ENCODE data around the gene DDX59. TPM values are rescaled to one million over a fixed set of nuclear protein-coding genes. Genes with fewer than 3 reads are reported as not detected.

Gene DDX59
- total RNA-seq, 1 donor from 2014 or later, result 7.6 TPM

DNA sequence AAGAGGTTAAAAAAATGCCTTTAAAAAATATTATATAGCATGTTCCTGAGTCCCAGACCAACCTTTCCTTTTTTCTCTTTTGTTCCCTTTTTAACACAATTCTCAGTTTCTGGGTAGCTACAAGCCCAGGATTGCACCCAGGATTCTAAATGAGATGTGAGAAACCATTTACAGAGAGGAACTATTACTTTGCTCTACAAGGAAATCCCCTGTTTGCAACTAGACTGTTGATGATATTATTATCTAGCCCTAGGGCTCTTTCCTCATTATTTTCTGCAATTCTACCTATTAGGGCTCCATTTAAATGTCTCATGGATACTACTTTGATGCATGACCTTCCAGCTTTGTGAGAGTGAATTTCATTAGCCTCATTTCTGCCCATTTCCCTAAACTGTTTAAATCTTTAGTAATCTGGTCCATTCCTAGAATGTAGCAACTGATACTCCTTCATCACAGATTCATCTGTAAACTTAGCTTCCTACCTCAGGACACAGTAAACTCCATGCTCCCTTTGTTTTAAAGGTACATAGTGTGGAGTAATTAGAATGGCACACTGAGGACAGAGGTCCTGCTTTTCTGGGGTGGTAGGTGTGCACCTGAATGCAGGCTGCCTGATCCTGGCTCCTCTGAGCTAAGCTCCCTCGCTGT lies 42.0 kb downstream of the DDX59 start:
- TF ChIP-seq, protein P1, sequence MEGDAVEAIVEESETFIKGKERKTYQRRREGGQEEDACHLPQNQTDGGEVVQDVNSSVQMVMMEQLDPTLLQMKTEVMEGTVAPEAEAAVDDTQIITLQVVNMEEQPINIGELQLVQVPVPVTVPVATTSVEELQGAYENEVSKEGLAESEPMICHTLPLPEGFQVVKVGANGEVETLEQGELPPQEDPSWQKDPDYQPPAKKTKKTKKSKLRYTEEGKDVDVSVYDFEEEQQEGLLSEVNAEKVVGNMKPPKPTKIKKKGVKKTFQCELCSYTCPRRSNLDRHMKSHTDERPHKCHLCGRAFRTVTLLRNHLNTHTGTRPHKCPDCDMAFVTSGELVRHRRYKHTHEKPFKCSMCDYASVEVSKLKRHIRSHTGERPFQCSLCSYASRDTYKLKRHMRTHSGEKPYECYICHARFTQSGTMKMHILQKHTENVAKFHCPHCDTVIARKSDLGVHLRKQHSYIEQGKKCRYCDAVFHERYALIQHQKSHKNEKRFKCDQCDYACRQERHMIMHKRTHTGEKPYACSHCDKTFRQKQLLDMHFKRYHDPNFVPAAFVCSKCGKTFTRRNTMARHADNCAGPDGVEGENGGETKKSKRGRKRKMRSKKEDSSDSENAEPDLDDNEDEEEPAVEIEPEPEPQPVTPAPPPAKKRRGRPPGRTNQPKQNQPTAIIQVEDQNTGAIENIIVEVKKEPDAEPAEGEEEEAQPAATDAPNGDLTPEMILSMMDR (IDR thresholded peaks at IDR 0.05), result no peak
- Histone ChIP-seq H3K36me3 (no peaks in the 10 kb centered on the region), H3K27ac (no peak overlapping the region), H3K27me3 (no peaks in the 10 kb centered on the region), H3K9me3 (no peaks in the 10 kb centered on the region), H3K4me3 (no peak overlapping the region), H3K4me1 (no peaks in the 10 kb centered on the region)
- DNase-seq (ENCODE audit: low spot score in 2 of 2), result no peak
- intact Hi-C loops (cut with DNase I), result no loop called here

DNA sequence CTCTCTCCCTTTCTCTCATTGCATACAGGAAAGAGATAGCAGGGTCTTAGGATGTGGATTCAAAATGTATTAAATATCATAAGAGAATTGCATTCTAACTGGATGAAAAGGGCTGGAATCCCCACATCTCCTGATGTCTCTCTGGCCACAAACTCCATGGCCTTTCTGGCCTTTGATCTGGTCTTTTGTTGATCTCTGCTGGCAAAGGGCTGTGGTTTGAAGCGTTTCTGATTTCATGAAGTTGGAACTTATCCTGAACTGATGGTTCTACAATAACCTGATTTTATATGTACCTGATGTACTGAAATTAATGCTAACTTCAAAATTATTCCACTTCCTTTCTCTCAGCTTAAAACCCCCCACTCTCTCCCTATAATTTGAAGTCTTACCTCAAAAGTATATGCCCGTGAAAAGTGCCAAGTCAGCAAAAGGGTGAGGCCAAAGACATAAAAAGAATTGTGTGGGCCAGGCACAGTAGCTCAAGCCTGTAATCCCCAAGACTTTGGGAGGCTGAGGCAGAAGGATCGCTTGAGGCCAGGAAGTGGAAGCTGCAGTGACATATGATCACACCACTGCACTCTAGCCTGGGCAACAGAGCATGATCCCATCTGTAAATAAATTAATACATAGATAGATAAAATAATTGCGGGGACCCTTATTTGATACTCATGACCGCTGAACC lies 42.7 kb downstream of the DDX59 start:
- no peak overlapping the region for H3K4me3 ChIP-seq
- intact Hi-C loops (cut with DNase I), result no loop called here
- no peaks in the 10 kb centered on the region for H3K4me1 ChIP-seq
- no peaks in the 10 kb centered on the region for H3K36me3 ChIP-seq
- no peak for DNase-seq (ENCODE audit: low spot score in 2 of 2)
- TF ChIP-seq, protein P1 (IDR thresholded peaks at IDR 0.05), result no peak
- H3K9me3 ChIP-seq, result no peaks in the 10 kb centered on the region
- H3K27ac ChIP-seq, result no peak overlapping the region
- no peaks in the 10 kb centered on the region for H3K27me3 ChIP-seq

DNA sequence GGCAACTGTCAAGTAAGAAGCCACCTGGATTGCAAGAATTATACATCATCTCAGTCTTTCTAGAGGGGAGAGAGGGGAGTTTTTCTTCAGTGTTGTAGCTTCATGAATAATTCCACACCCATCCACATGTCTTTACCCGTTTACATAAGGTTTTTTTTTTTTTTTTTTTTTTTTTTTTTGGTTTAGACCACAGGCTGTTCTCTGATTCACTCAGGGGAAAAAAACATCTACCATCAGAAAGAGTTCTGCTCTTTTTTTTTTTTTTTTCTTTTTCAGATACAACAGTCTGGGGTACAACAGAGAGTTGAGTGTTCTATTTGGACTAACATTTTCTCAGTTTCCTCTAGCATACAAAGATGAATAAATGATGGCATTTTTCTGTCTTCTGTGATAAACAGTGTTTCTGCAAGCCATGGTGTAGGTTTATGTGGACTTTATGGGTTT lies 44.3 kb downstream of the DDX59 start:
- H3K27ac ChIP-seq, result no peak overlapping the region
- no peaks in the 10 kb centered on the region for H3K9me3 ChIP-seq
- TF ChIP-seq, protein P1 (IDR thresholded peaks at IDR 0.05), result no peak
- no peak for DNase-seq (ENCODE audit: low spot score in 2 of 2)
- H3K4me1 ChIP-seq, result peaks cover 0 to 4% of the 10 kb centered on the region in 2 donors
- H3K27me3 ChIP-seq, result no peaks in the 10 kb centered on the region
- H3K36me3 ChIP-seq, result no peaks in the 10 kb centered on the region
- intact Hi-C loops (cut with DNase I), result no loop called here
- no peak overlapping the region for H3K4me3 ChIP-seq

GRCh38 chr1:200624679-200625335 lies 44.9 kb downstream of the DDX59 start:
- TF ChIP-seq, protein P1 (IDR thresholded peaks at IDR 0.05), result no peak
- intact Hi-C loops (cut with DNase I), result loop anchor here (5.0 kb wide), 1 partner anchor 487 kb away; the partner anchor contains the start of gene CACNA1S
- no peak for DNase-seq (ENCODE audit: low spot score in 2 of 2)
- no peaks in the 10 kb centered on the region for H3K36me3 ChIP-seq
- no peak overlapping the region for H3K4me3 ChIP-seq
- no peak overlapping the region for H3K27ac ChIP-seq
- peaks cover 0 to 4% of the 10 kb centered on the region in 2 donors for H3K4me1 ChIP-seq
- no peaks in the 10 kb centered on the region for H3K27me3 ChIP-seq
- no peaks in the 10 kb centered on the region for H3K9me3 ChIP-seq

GRCh38 chr1:200620273-200621131 lies 49.2 kb downstream of the DDX59 start, which contains the start of gene KIF14:
TSS of gene KIF14 (minus strand) at chr1:200620751. CDS start at chr1:200618723, 2,028 bp downstream.
- intact Hi-C loops (cut with DNase I), result loop anchor here (1.0 to 5.0 kb wide), 3 partner anchors 50 to 492 kb away; partner anchors contain the start of gene CACNA1S
- Histone ChIP-seq H3K27me3 (no peaks in the 10 kb centered on the region), H3K4me1 (peaks cover 0 to 4% of the 10 kb centered on the region in 2 donors), H3K9me3 (no peaks in the 10 kb centered on the region), H3K27ac (peak within 1 kb of the TSS; percentile 53 to 69), H3K4me3 (peak within 1 kb of the TSS; percentile 79), H3K36me3 (no peaks in the 10 kb centered on the region)
- TF ChIP-seq, protein P1 (IDR thresholded peaks at IDR 0.05), result no peak
- peak; percentile 78 to 96 for DNase-seq (ENCODE audit: low spot score in 2 of 2)

All from ascending aorta (tissue), 2 donors.